SK-N-SH treated with all-trans-retinoic acid at 6 μM for 48 hours (cell line): Measurements from ENCODE around the gene CST7.

Experiments used
- ATAC-seq: fragments of 200-7000 bp; cut with Tn5 transposase; 3 replicates; pipeline ENCODE4 v1.9.1; 2020; ENCODE audit warnings: mild to moderate bottlenecking, moderate library complexity
- ARNTL ChIP-seq: fragments of 450-650 bp; formaldehyde crosslinking; IDR thresholded peaks from 2 replicates; pipeline ENCODE4 v1.5.0; 2020; ENCODE audit warnings: low read depth, mild to moderate bottlenecking, moderate library complexity, borderline replicate concordance
- CREB5 ChIP-seq: fragments of 250-450 bp; sonication (Bioruptor Pico); IDR thresholded peaks from 2 replicates; pipeline ENCODE4 v1.5.1; 2020; ENCODE audit warnings: low read depth, mild to moderate bottlenecking, moderate library complexity
- CSDC2 ChIP-seq: fragments of 250-450 bp; sonication (Bioruptor Pico); IDR thresholded peaks from 2 replicates; pipeline ENCODE4 v1.5.0; 2020; ENCODE audit warnings: mild to moderate bottlenecking, moderate library complexity
- CSRNP3 ChIP-seq: fragments of 250-450 bp; sonication (Bioruptor Pico); IDR thresholded peaks from 2 replicates; pipeline ENCODE4 v1.5.1; 2021; ENCODE audit warnings: mild to moderate bottlenecking, moderate library complexity
- ESRRG ChIP-seq: fragments of 250-450 bp; sonication (Bioruptor Pico); IDR thresholded peaks from 2 replicates; pipeline ENCODE4 v1.6.1; 2021; ENCODE audit warnings: mild to moderate bottlenecking
- ISL1 ChIP-seq: fragments of 250-450 bp; sonication (Bioruptor Pico); IDR thresholded peaks from 2 replicates; pipeline ENCODE4 v2.1.2; 2022; ENCODE audit warnings: mild to moderate bottlenecking, moderate library complexity
- OSR1 ChIP-seq: fragments of 250-450 bp; sonication (Bioruptor Pico); IDR thresholded peaks from 2 replicates; pipeline ENCODE4 v1.8.0; 2022; ENCODE audit warnings: moderate library complexity, mild to moderate bottlenecking, inconsistent platforms
- POU6F1 ChIP-seq: fragments of 250-450 bp; sonication (Bioruptor Pico); IDR thresholded peaks from 2 replicates; pipeline ENCODE4 v1.8.0; 2021; ENCODE audit warnings: low read depth, mild to moderate bottlenecking, moderate library complexity, borderline replicate concordance
- PPARA ChIP-seq: fragments of 250-450 bp; sonication (Bioruptor Pico); IDR thresholded peaks from 2 replicates; pipeline ENCODE4 v1.5.0; 2020; ENCODE audit warnings: mild to moderate bottlenecking, borderline replicate concordance
- RARB ChIP-seq: fragments of 250-450 bp; sonication (Bioruptor Pico); IDR thresholded peaks from 2 replicates; pipeline ENCODE4 v1.8.0; 2021; ENCODE audit warnings: mild to moderate bottlenecking, moderate library complexity
- SNAI2 ChIP-seq: fragments of 250-450 bp; sonication (Bioruptor Pico); IDR thresholded peaks from 2 replicates; pipeline ENCODE4 v1.5.0; 2020; ENCODE audit warnings: mild to moderate bottlenecking, moderate library complexity
- TCF4 ChIP-seq: fragments of 250-450 bp; sonication (Bioruptor Pico); IDR thresholded peaks from 2 replicates; pipeline ENCODE4 v1.8.0; 2021; ENCODE audit warnings: mild to moderate bottlenecking, moderate library complexity, borderline replicate concordance
- TOX ChIP-seq: fragments of 250-450 bp; sonication (Bioruptor Pico); IDR thresholded peaks from 2 replicates; pipeline ENCODE4 v1.8.0; 2021; ENCODE audit warnings: mild to moderate bottlenecking, moderate library complexity, borderline replicate concordance
- TSHZ2 ChIP-seq: fragments of 250-450 bp; sonication (Bioruptor Pico); IDR thresholded peaks from 2 replicates; pipeline ENCODE4 v1.5.0; 2020; ENCODE audit warnings: mild to moderate bottlenecking, moderate library complexity
- ZC3H10 ChIP-seq: fragments of 250-450 bp; sonication (Bioruptor Pico); IDR thresholded peaks from 2 replicates; pipeline ENCODE4 v1.5.1; 2021; ENCODE audit warnings: mild to moderate bottlenecking, moderate library complexity
- ZFP3 ChIP-seq: fragments of 250-450 bp; sonication (Bioruptor Pico); IDR thresholded peaks from 2 replicates; pipeline ENCODE4 v1.5.0; 2020; ENCODE audit warnings: mild to moderate bottlenecking, moderate library complexity
- ZFP30 ChIP-seq: fragments of 450-650 bp; formaldehyde crosslinking; IDR thresholded peaks from 2 replicates; pipeline ENCODE4 v1.5.0; 2022; ENCODE audit warnings: mild to moderate bottlenecking, moderate library complexity
- ZNF565 ChIP-seq: fragments of 450-650 bp; formaldehyde crosslinking; conservative IDR thresholded peaks from 2 replicates; pipeline ENCODE4 v1.5.0; 2020; ENCODE audit warnings: low read depth, mild to moderate bottlenecking, moderate library complexity
- ZNF70 ChIP-seq: fragments of 450-650 bp; formaldehyde crosslinking; IDR thresholded peaks from 2 replicates; pipeline ENCODE4 v1.5.0; 2020; ENCODE audit warnings: mild to moderate bottlenecking, moderate library complexity
- ZNF8 ChIP-seq: fragments of 450-650 bp; formaldehyde crosslinking; IDR thresholded peaks from 2 replicates; pipeline ENCODE4 v1.5.0; 2020; ENCODE audit warnings: mild to moderate bottlenecking, moderate library complexity
- TF ChIP-seq, protein P1 (sequence below): fragments of 250-450 bp; sonication (Bioruptor Pico); IDR thresholded peaks from 2 replicates; pipeline ENCODE4 v1.8.0; 2020; ENCODE audit warnings: mild to moderate bottlenecking, moderate library complexity, borderline replicate concordance

The CST7 gene

GRCh38 chr20:24994186-24994465, 45.1 kb downstream of the CST7 start:
- no peak for ATAC-seq
- no peak for TF ChIP-seq ZFP30
- no peak for TF ChIP-seq PPARA (CRISPR knock-in tag)
- TF ChIP-seq SNAI2 (CRISPR knock-in tag), result no peak
- TF ChIP-seq, protein P1, sequence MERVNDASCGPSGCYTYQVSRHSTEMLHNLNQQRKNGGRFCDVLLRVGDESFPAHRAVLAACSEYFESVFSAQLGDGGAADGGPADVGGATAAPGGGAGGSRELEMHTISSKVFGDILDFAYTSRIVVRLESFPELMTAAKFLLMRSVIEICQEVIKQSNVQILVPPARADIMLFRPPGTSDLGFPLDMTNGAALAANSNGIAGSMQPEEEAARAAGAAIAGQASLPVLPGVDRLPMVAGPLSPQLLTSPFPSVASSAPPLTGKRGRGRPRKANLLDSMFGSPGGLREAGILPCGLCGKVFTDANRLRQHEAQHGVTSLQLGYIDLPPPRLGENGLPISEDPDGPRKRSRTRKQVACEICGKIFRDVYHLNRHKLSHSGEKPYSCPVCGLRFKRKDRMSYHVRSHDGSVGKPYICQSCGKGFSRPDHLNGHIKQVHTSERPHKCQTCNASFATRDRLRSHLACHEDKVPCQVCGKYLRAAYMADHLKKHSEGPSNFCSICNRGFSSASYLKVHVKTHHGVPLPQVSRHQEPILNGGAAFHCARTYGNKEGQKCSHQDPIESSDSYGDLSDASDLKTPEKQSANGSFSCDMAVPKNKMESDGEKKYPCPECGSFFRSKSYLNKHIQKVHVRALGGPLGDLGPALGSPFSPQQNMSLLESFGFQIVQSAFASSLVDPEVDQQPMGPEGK (CRISPR knock-in tag), result no peak
- TF ChIP-seq ZNF565 (CRISPR knock-in tag), result no peak
- no peak for TF ChIP-seq ZFP3 (CRISPR knock-in tag)
- TF ChIP-seq TCF4 (CRISPR knock-in tag), result no peak

- TF ChIP-seq TOX, result no peak
- no peak for TF ChIP-seq PPARA (CRISPR knock-in tag)
- TF ChIP-seq ZFP30, result no peak
- no peak for TF ChIP-seq ARNTL
- no peak for TF ChIP-seq ZNF70 (CRISPR knock-in tag)
- TF ChIP-seq CSRNP3 (CRISPR knock-in tag), result no peak
- TF ChIP-seq, protein P1 (CRISPR knock-in tag), result no peak
- TF ChIP-seq ZC3H10 (CRISPR knock-in tag), result no peak
- no peak for TF ChIP-seq ZFP3 (CRISPR knock-in tag)
- no peak for TF ChIP-seq TSHZ2 (CRISPR knock-in tag)
- no peak for TF ChIP-seq CREB5
- no peak for TF ChIP-seq RARB (CRISPR knock-in tag)
- TF ChIP-seq ZNF8, result no peak
- no peak for TF ChIP-seq POU6F1
- TF ChIP-seq OSR1 (CRISPR knock-in tag), result no peak
- no peak for TF ChIP-seq CSDC2 (CRISPR knock-in tag)
- TF ChIP-seq ISL1 (CRISPR knock-in tag), result no peak
- TF ChIP-seq ESRRG, result no peak
- ATAC-seq, result peak; percentile 49
Observed at GRCh38 chr20:24994470-24995368, 45.6 kb downstream of the CST7 start.
